H1 (cell line): Measurements from ENCODE around the gene RBP5. TPM values are rescaled to one million over a fixed set of nuclear protein-coding genes. Genes with fewer than 3 reads are reported as not detected.

Experiments used
- CTCF ChIA-PET: fragments of 300-600 bp; sonication (Branson Sonifier 250); formaldehyde crosslinking; loops from one replicate; lab custom pipeline; 2021; ENCODE audit not compliant: partially characterized antibody; lab: Charles Lee
- POLR2A ChIA-PET: fragments of 300-600 bp; sonication (Branson Sonifier 250); formaldehyde crosslinking; loops from one replicate; lab custom pipeline; 2021; ENCODE audit warnings: inconsistent platforms; ENCODE audit not compliant: partially characterized antibody; lab: Charles Lee
- DNase-seq, 2 experiments: peaks; one replicate each; pipeline versions ENCODE4 v3.0.0 to v3.0.0-alpha.2; 2010 to 2022; ENCODE audit warnings: low spot score in 2 of 2, low read depth in 1 of 2, mixed read lengths in 1 of 2
- FAIRE-seq: peaks from 2 replicates; lab custom pipeline; 2011; peaks lifted over from hg19 to GRCh38; lab: Jason Lieb, UNC
- H2AFZ ChIP-seq: 2 replicates; pipeline ENCODE4 v1.8.1; 2012; ENCODE audit warnings: low read length, inconsistent platforms
- H2AK5ac ChIP-seq: 2 replicates; pipeline ENCODE4 v1.6.1; 2013; ENCODE audit warnings: low read depth, low read length
- H2BK120ac ChIP-seq: replicated peaks from 2 replicates; pipeline ENCODE3; 2013; ENCODE audit warnings: low read depth, low read length, inconsistent platforms
- H2BK12ac ChIP-seq: 2 replicates; pipeline ENCODE4 v1.6.1; 2013; ENCODE audit warnings: low read depth, low read length
- H2BK15ac ChIP-seq: 2 replicates; pipeline ENCODE4 v1.6.1; 2013; ENCODE audit warnings: low read length
- H2BK20ac ChIP-seq: 2 replicates; pipeline ENCODE4 v1.6.1; 2013; ENCODE audit warnings: low read length
- H2BK5ac ChIP-seq: 2 replicates; pipeline ENCODE4 v1.6.1; 2013; ENCODE audit warnings: low read depth, low read length
- H3K14ac ChIP-seq: 2 replicates; pipeline ENCODE4 v1.6.1; 2013; ENCODE audit warnings: inconsistent platforms; ENCODE audit not compliant: insufficient read length
- H3K18ac ChIP-seq: 2 replicates; pipeline ENCODE4 v1.6.1; 2013; ENCODE audit warnings: low read length; ENCODE audit errors: extremely low read depth
- H3K23ac ChIP-seq: 2 replicates; pipeline ENCODE4 v1.6.1; 2013; ENCODE audit warnings: inconsistent platforms; ENCODE audit not compliant: insufficient read length
- H3K23me2 ChIP-seq: 2 replicates; pipeline ENCODE4 v1.6.1; 2013; ENCODE audit warnings: low read depth, low read length
- H3K27ac ChIP-seq: 2 replicates; pipeline ENCODE4 v1.6.1; 2011; ENCODE audit warnings: low read depth, low read length, inconsistent platforms
- H3K27me3 ChIP-seq, 4 experiments: replicated peaks in 1 of 4; 1 replicate in 1 of 4; 2 replicates in 3 of 4; pipeline versions ENCODE4 v1.6.1 to v1.8.1; 2011 to 2013; ENCODE audit warnings: low read length in 3 of 4, mild to moderate bottlenecking in 3 of 4, inconsistent platforms in 2 of 4, mixed read lengths in 2 of 4, moderate library complexity in 1 of 4; ENCODE audit not compliant: control insufficient read depth in 3 of 4, insufficient read depth in 3 of 4; ENCODE audit errors: extremely low read depth in 1 of 4
- H3K36me3 ChIP-seq, 4 experiments: 2 replicates each; pipeline versions ENCODE4 v1.6.1 to v1.8.1; 2011 to 2013; ENCODE audit warnings: mild to moderate bottlenecking in 4 of 4, low read length in 3 of 4, moderate library complexity in 2 of 4, control low read depth in 1 of 4, inconsistent platforms in 1 of 4; ENCODE audit not compliant: insufficient read depth in 4 of 4, control insufficient read depth in 2 of 4
- H3K4ac ChIP-seq: replicated peaks from 2 replicates; pipeline ENCODE3; 2013; ENCODE audit warnings: low read length, low read depth, mixed read lengths, inconsistent platforms; ENCODE audit not compliant: insufficient read length
- H3K4me1 ChIP-seq, 4 experiments: replicated peaks in 1 of 4; 1 replicate in 1 of 4; 2 replicates in 3 of 4; pipeline versions ENCODE4 v1.6.1 to v1.8.1; 2011 to 2013; ENCODE audit warnings: low read length in 3 of 4, inconsistent platforms in 2 of 4, mixed read lengths in 1 of 4; ENCODE audit not compliant: insufficient read depth in 4 of 4, control insufficient read depth in 3 of 4
- H3K4me2 ChIP-seq, 2 experiments: 2 replicates each; pipeline versions ENCODE4 v1.6.1 to v1.8.1; 2011 to 2013; ENCODE audit warnings: low read depth in 2 of 2, low read length in 2 of 2, control low read depth in 1 of 2, inconsistent platforms in 1 of 2, mild to moderate bottlenecking in 1 of 2; ENCODE audit not compliant: insufficient read depth in 1 of 2
- H3K4me3 ChIP-seq, 4 experiments: fragments of 200-600, 300-600 bp in 1 of 4; sonication (generic), shearing (Covaris generic), sonication (Bioruptor Twin) in 1 of 4; 2 replicates each; pipeline versions ENCODE4 v1.5.1 to v1.8.1; 2011 to 2016; ENCODE audit warnings: low read length in 4 of 4, low read depth in 3 of 4, control low read depth in 2 of 4, inconsistent platforms in 2 of 4, mild to moderate bottlenecking in 2 of 4, mixed read lengths in 1 of 4, moderate library complexity in 1 of 4; ENCODE audit not compliant: insufficient read depth in 2 of 4; ENCODE audit errors: extremely low read depth in 1 of 4
- H3K56ac ChIP-seq: replicated peaks from 2 replicates; pipeline ENCODE3; 2013; ENCODE audit warnings: low read depth, mild to moderate bottlenecking, mixed read lengths, low read length, inconsistent platforms; ENCODE audit not compliant: insufficient read length
- H3K79me1 ChIP-seq: 2 replicates; pipeline ENCODE4 v1.6.1; 2013; ENCODE audit warnings: low read depth, low read length, control low read depth
- H3K79me2 ChIP-seq, 2 experiments: 2 replicates each; pipeline versions ENCODE4 v1.6.1 to v1.8.1; 2012 to 2013; ENCODE audit warnings: low read length in 2 of 2, mild to moderate bottlenecking in 2 of 2, inconsistent platforms in 1 of 2; ENCODE audit not compliant: insufficient read depth in 2 of 2, control insufficient read depth in 1 of 2
- H3K9ac ChIP-seq, 4 experiments: replicated peaks in 1 of 4; 1 replicate in 1 of 4; 2 replicates in 3 of 4; pipeline versions ENCODE4 v1.6.1 to v1.8.1; 2011 to 2013; ENCODE audit warnings: low read depth in 3 of 4, low read length in 3 of 4, control low read depth in 2 of 4, mild to moderate bottlenecking in 2 of 4, moderate library complexity in 2 of 4, inconsistent platforms in 1 of 4; ENCODE audit errors: extremely low read depth in 1 of 4
- H3K9me3 ChIP-seq, 2 experiments: 2 replicates each; pipeline versions ENCODE4 v1.6.1 to v1.8.1; 2012 to 2013; ENCODE audit warnings: mild to moderate bottlenecking in 2 of 2, moderate library complexity in 2 of 2, control low read depth in 1 of 2, inconsistent platforms in 1 of 2, low read depth in 1 of 2, low read length in 1 of 2, mixed read lengths in 1 of 2; ENCODE audit not compliant: insufficient read depth in 2 of 2
- H4K20me1 ChIP-seq, 2 experiments: replicated peaks in 1 of 2; 2 replicates each; pipeline versions ENCODE3 to v1.8.1; 2011 to 2013; ENCODE audit warnings: inconsistent platforms in 2 of 2, low read length in 2 of 2, mild to moderate bottlenecking in 1 of 2; ENCODE audit not compliant: insufficient read depth in 2 of 2, control insufficient read depth in 1 of 2
- H4K5ac ChIP-seq: 2 replicates; pipeline ENCODE4 v1.6.1; 2013; ENCODE audit warnings: low read length, low read depth, mixed read lengths, inconsistent platforms; ENCODE audit not compliant: insufficient read length
- H4K8ac ChIP-seq: 2 replicates; pipeline ENCODE4 v1.8.0; 2013; ENCODE audit warnings: mild to moderate bottlenecking, moderate library complexity, low read length, inconsistent platforms; ENCODE audit not compliant: insufficient read depth; ENCODE audit errors: extremely low read depth
- H4K91ac ChIP-seq: replicated peaks from 2 replicates; pipeline ENCODE3; 2013; ENCODE audit warnings: low read length, mixed read lengths, inconsistent platforms; ENCODE audit not compliant: insufficient read length
- BACH1 ChIP-seq: IDR thresholded peaks from 2 replicates; pipeline ENCODE4 v1.6.1; 2012; ENCODE audit warnings: low read length, improper control_type of control experiment
- GTF2F1 ChIP-seq: IDR thresholded peaks from 2 replicates; pipeline ENCODE4 v1.6.1; 2012; ENCODE audit warnings: low read depth, low read length, improper control_type of control experiment, borderline replicate concordance
- HDAC2 ChIP-seq, 2 experiments: fragments of 300-600 bp in 1 of 2; sonication (generic) in 1 of 2; IDR thresholded peaks; 2 replicates each; pipeline ENCODE4 v1.6.1; 2011 to 2012; ENCODE audit warnings: low read depth in 2 of 2, low read length in 2 of 2, mild to moderate bottlenecking in 2 of 2, moderate library complexity in 2 of 2, borderline replicate concordance in 1 of 2, inconsistent platforms in 1 of 2
- JUN ChIP-seq: IDR thresholded peaks from 2 replicates; pipeline ENCODE4 v1.6.1; 2011; ENCODE audit warnings: low read depth, mild to moderate bottlenecking, improper control_type of control experiment, low read length
- KDM4A ChIP-seq: IDR thresholded peaks from one replicate; pipeline ENCODE4 v1.7.1; 2012; ENCODE audit warnings: low read depth, mild to moderate bottlenecking, moderate library complexity, low read length, inconsistent platforms; ENCODE audit not compliant: severe bottlenecking
- MAFK ChIP-seq: IDR thresholded peaks from 2 replicates; pipeline ENCODE4 v1.6.1; 2012; ENCODE audit warnings: low read depth, mild to moderate bottlenecking, improper control_type of control experiment, low read length
- POLR2AphosphoS5 ChIP-seq: IDR thresholded peaks from 2 replicates; pipeline ENCODE4 v1.6.1; 2011; ENCODE audit warnings: low read depth, low read length
- RFX5 ChIP-seq: IDR thresholded peaks from 2 replicates; pipeline ENCODE4 v1.6.1; 2011; ENCODE audit warnings: low read depth, low read length, improper control_type of control experiment, borderline replicate concordance
- RXRA ChIP-seq: IDR thresholded peaks from 2 replicates; pipeline ENCODE4 v1.6.1; 2011; ENCODE audit warnings: low read depth, mild to moderate bottlenecking, low read length, moderate library complexity; ENCODE audit not compliant: insufficient read depth
- SIRT6 ChIP-seq: IDR thresholded peaks from one replicate; pipeline ENCODE4 v1.7.1; 2012; ENCODE audit warnings: low read length, inconsistent platforms
- SP2 ChIP-seq: IDR thresholded peaks from 2 replicates; pipeline ENCODE4 v1.6.1; 2012; ENCODE audit warnings: mild to moderate bottlenecking, low read length, inconsistent platforms
- TAF1 ChIP-seq: IDR thresholded peaks from 2 replicates; pipeline ENCODE4 v1.6.1; 2011; ENCODE audit warnings: mild to moderate bottlenecking, low read depth, low read length
- TEAD4 ChIP-seq: IDR thresholded peaks from 2 replicates; pipeline ENCODE4 v1.6.1; 2012; ENCODE audit warnings: low read depth, low read length, inconsistent platforms, mixed read lengths
- WGBS, 2 experiments: shearing (Covaris generic) in 1 of 2; methylation state at CpG; one replicate each; pipeline versions ENCODE4 v1.1.6 to v1.1.7; 2013 to 2015; ENCODE audit warnings: low lambda C conversion rate in 2 of 2, mixed read lengths in 2 of 2, inconsistent platforms in 1 of 2, low coverage in 1 of 2, missing lambda C conversion rate in 1 of 2; ENCODE audit not compliant: insufficient replicate concordance in 2 of 2, insufficient coverage in 1 of 2, insufficient read length in 1 of 2; ENCODE audit errors: extremely low coverage in 1 of 2, missing lambda C conversion rate in 1 of 2; 5-methylcytosine and 5-hydroxymethylcytosine counted together
- polyA plus RNA-seq, 7 experiments: library from polyadenylated mRNA; depleted of rRNA in 3 of 7; stranded (reverse) in 5 of 7; unstranded in 2 of 7; fragments of >200 nt in 5 of 7; fragments of 200-250 nt in 2 of 7; gene quantifications; 1 replicate in 5 of 7; 2 replicates in 1 of 7; 4 replicates in 1 of 7; pipeline versions ENCODE4 v1.2.1 to v1.2.3, GENCODE V29; 2011 to 2013; ENCODE audit warnings: missing spikeins in 2 of 7, mixed read lengths in 2 of 7
- total RNA-seq: library from RNA; stranded (reverse); fragmentation: NEBNext Ultra II Directional; extraction: Animal tissue kit (Norgen Biotek cat#: 25700); gene quantifications from 2 replicates; pipeline ENCODE4 v1.2.1, GENCODE V29; 2021
- TF ChIP-seq, protein P1 (sequence below): IDR thresholded peaks from 2 replicates; pipeline ENCODE4 v1.6.1; 2011; ENCODE audit warnings: low read length, improper control_type of control experiment

RBP5 gene
- total and polyA plus RNA-seq, 2 of the 8 experiments (the other 6 are each of a cell fraction or from before 2014, with no cell fraction given): 1.2 to 1.9 TPM

DNA sequence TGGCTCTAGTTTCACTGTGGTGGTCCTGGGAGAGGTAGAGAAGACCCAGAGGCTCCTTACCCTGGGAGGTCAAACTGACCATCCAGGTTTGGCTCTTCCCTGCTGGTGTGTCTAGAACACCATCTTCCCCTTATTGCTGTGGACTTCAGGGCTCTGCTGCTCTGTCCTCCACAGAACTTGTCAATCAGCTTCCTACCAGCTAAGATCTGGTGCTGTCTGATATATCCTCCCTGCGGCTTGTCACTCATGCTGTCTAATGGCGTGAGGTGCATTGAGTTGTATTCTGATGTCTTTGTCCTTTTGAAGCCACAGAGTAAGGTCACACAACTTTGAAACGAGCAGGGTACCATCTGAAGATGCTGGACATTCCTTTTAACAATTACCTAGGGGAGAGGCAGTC, 12.5 kb downstream of the RBP5 start:
- Histone ChIP-seq H3K14ac (no peak overlapping the region), H3K56ac (no peak overlapping the region), H3K9ac (no peak overlapping the region), H3K4me2 (no peak overlapping the region), H3K4me3 (no peak overlapping the region), H3K23ac (no peak overlapping the region), H4K91ac (no peak overlapping the region), H3K79me2 (no peaks in the 10 kb centered on the region), H3K36me3 (no peaks in the 10 kb centered on the region), H3K79me1 (no peaks in the 10 kb centered on the region), H3K9me3 (no peaks in the 10 kb centered on the region)
- CTCF ChIA-PET: interaction anchor here (0.9 kb wide), 1 partner anchor 25 kb away, joined by 4 read pairs; no protein-coding TSS in a partner anchor
- POLR2A ChIA-PET: interaction anchor here (0.6 kb wide), 1 partner anchor 14 kb away, joined by 3 read pairs; the partner anchor contains the start of gene CLSTN3
- DNase-seq: no peak
- TF ChIP-seq, protein P1, sequence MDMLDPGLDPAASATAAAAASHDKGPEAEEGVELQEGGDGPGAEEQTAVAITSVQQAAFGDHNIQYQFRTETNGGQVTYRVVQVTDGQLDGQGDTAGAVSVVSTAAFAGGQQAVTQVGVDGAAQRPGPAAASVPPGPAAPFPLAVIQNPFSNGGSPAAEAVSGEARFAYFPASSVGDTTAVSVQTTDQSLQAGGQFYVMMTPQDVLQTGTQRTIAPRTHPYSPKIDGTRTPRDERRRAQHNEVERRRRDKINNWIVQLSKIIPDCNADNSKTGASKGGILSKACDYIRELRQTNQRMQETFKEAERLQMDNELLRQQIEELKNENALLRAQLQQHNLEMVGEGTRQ: no peak
- no peak for TF ChIP-seq TEAD4
- TF ChIP-seq JUN: no peak
- TF ChIP-seq GTF2F1: no peak
- no peak for TF ChIP-seq SIRT6
- TF ChIP-seq RXRA: no peak
- no peak for TF ChIP-seq POLR2AphosphoS5
- no peak for TF ChIP-seq KDM4A
- no peak for TF ChIP-seq HDAC2 (IDR thresholded peaks at IDR 0.05; ENCODE audit: borderline replicate concordance in 1 of 2, low read depth in 2 of 2, low read length in 2 of 2)
- TF ChIP-seq SP2: no peak
- TF ChIP-seq TAF1: no peak
- TF ChIP-seq MAFK: no peak
- TF ChIP-seq RFX5: no peak
- no peak for TF ChIP-seq BACH1
- TF ChIP-seq, all 59 proteins: peak for 0
- Histone ChIP-seq H3K18ac (no peak overlapping the region; the same call in 1 of the 2 replicates), H2BK20ac (no peak overlapping the region), H3K27ac (no peak overlapping the region), H2BK15ac (no peak overlapping the region), H2AK5ac (no peak overlapping the region), H3K27me3 (no peaks in the 10 kb centered on the region), H2BK120ac (no peak overlapping the region), H3K23me2 (no peaks in the 10 kb centered on the region), H2BK12ac (no peak overlapping the region), H2AFZ (no peak overlapping the region), H3K4ac (no peak overlapping the region), H4K8ac (no peak overlapping the region), H4K20me1 (peaks cover 0 to 1% of the 10 kb centered on the region in 2 experiments), H2BK5ac (no peak overlapping the region), H3K4me1 (no peaks in the 10 kb centered on the region), H4K5ac (no peak overlapping the region)
- 81% methylated on average over 3 of the region's 3 CpGs; no CpG with 5 or more reads in 1 of the 2 experiments for WGBS, 2 experiments
- FAIRE-seq: no peak
